Anterior cingulate cortex (tissue), 58 donors: ENCODE measurements around the gene VANGL1.
"Not testable (repeated sequence)": the region's sequence is repeated elsewhere in the genome, so short reads cannot be mapped to it uniquely, and the experiment has no call there.

Source experiments
- DNase-seq, 58 donors: peaks; one replicate each; lab custom pipeline; 2025; lab: John Stamatoyannopoulos, UW

Gene VANGL1

DNA sequence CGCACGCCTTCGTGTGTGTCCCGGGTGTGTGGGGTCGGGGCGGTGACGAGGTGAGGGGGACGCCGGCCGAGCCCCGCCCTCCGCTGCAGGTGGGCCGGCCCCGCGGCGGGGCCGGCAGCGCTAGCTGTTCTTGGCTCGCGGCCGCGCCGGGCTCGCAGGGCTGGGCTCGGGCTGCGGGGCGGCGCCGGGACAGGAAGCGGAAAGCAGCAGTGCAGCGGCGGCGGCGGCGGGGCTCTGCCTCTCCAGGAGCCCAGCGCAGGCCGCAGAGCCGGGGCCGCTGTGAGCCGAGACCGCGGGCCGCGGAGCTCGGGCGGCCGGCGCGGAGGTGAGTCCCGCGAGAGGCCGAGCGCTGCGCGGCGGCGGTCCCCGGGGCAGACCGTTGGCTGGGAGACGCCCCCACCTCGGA lies at the start of gene VANGL1:
TSS of gene VANGL1 (plus strand) at position 209 of the 406 bp plus-strand sequence. CDS start 9,444 bp downstream, outside the sequence.
- peak in 14 of 58 donors; percentile 7 to 33 (median 17) for DNase-seq

DNA sequence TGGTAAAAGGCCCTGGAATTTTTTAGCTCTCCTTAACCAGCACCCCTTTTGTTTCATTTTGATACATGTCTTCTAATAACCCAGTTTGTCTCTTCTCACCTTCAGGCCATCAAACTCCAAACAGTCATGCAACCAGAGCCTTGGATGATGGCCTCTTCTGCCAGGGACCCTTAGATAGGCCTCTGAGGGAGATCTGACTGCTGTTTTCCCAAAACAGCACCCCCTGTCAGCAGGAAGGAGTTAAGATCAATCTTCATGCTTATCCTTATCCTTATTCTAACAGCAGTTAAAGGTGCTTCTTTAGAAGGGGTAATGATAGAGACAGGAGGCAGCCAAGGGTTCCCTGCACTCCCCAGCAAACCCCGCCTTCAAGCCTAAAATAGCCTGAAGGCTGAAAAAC lies 49.5 kb upstream of the VANGL1 start:
- no peak for DNase-seq

DNA sequence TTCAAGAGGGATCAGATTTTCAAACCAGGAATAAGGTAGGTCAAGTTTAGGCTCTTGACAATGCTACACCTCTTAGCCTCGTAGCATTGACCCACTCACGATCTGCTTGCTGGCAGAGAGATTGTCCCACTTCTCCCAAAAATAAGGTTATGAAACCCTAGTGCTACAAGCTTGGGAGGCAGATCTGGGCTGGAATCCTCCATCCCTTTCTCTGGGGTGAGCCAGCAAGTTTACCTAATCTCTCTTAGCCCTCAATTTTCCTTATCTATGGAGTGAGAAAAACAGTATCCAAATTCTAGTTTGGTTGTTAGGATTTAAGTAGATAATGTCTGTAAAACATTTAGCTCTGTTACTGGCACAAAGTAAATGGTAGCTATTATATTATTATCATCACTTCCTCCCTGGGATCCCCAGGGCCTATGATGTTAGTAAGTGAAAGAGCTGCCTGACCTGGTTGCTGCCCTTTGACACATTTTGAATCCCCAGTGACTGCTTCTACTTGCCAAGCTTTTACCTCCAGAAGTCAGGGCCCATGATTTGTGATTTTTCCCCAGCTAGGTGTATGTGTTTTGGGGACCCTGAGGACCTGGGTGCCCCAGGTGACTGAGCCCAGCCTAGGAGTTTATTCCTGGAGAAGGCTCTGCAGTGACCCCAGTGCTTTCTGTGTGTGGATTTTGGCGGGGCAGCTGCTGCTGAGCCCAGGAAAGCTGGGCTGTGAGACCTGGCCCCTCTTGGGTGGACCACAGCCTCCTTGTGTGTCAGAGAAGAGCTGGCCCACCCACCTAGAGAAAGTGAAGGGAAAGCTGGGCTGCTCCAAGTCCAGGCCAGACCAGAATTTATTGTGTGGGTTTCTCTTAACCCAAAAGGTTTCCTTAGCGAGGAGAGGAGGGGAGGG lies 48.2 kb upstream of the VANGL1 start:
- no peak for DNase-seq

DNA sequence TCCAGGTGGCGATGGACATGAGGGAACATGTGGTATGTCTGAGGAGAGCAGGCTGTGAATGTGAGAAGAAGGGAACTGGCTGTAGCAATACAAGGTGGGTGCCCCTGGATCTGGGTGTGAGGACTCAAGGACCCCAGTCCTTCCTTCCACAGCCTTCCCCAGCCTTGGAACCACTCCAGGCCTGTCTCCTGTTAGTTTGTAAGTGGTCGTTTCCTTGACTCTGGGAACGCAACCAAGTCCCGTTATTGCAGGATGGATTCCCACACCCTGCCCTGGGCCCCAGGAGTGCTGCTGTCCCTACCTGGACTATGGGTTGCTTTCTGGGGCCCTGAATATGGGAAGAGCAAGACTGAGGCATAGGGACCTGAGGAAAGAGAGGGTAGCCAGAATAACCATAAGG lies 47.2 kb upstream of the VANGL1 start:
- DNase-seq, result no peak

DNA sequence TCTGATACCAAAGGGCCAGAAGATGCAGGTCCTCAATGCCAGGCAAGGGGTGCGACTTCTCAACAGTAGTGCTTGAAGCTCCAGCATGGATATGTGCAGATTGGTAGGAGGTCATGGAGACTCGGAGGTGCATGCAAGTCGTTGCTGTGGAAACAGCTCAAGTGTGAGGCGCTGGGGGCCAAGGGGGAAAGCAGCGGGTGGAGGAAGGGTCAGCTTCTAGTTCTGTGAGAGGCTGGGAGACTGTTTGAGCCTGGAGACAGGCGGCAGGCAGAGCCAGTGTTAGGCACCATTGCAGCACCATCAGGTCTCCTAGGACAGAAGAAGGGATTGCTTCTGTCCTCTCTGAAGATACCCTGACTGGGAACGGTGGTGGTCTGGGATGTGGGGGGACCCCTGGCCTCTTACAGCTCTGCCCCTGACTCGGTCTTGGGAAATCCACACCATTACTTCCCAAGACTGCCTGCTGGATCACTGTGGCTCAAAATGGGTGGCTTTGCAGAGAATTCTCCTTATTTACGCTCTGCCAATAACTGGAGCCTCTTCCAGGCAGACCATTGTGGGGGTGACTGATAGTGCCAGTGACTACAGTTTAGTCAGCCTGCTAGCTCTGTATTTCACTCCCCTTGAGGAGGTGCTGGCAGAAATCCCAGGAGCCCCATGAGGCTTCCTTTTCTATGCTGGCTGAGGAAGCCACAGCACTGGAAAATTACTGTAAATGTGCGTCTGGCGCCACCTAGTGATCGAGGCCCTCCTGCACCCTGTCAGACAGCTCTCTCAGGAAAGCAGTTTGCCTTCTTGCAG lies 46.3 kb upstream of the VANGL1 start:
- DNase-seq, result peak; percentile 3 to 91 (median 73)

DNA sequence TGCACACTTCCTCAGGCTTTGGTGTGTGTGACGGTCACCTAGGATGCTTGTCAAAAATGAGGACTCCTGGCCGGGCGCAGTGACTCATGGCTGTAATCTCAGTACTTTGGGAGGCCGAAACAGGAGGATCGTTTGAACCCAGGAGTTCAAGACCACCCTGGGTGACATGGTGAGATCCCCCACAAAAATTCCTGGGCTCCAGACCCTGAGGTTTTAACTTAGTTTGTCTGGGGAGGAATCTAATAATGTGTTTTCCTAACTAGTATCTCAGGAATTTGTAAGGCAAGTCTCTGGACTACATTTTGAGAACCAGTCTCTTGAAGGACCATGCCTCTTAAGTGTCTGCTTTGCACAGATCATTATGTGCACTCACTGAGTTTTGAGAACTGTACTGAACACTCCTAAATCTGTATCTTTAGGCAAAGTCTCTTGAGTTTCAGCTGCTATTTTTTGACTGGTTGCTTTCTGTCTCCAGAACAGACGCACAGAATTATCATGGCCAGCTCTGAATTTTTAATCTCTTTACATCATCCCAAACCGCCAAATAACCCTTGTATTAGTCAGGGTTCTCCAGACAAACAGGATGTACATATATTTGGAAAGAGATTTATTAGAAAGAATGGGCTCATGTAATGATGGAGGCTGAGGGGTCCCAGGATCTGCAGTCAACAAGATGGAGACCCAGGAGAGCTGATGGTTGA lies 45.5 kb upstream of the VANGL1 start:
- DNase-seq, result no peak

DNA sequence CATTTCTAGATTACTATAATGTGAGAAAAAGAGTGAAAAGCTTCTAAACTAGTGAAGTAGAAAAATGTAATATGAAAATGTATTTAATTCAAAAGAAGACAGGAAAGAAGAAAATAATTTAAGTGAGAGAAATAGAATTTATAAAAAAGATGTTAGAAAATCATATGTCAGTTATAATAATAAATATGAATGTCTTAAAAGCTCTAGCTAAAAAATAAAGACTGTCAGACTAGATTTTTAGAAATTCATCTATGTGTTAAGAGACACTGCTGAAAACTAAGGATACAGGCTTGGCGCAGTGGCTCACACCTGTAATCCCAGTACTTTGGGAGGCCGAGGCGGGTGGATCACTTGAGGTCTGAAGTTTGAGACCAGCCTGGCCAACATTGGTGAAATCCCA lies 37.3 kb upstream of the VANGL1 start:
- DNase-seq, result no peak

DNA sequence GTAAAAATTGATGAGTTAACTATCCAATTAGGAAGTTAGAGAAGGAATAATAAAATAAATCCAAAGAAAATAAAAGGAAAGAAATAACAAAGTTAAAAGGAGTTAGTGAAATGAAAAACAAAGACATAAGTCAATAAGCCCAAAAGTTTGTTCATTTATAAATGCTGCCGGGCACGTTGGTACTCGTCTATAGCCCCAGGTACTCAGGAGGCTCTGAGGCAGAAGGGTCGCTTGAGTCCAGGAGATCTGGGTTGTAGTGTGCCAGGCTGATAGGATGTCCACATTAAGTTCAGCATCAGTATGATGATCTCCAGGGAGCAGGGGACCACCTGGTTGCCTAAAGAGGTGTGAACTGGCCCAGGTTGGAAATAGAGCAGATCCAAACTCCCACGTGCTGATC lies 35.5 kb upstream of the VANGL1 start:
- DNase-seq, result no peak

DNA sequence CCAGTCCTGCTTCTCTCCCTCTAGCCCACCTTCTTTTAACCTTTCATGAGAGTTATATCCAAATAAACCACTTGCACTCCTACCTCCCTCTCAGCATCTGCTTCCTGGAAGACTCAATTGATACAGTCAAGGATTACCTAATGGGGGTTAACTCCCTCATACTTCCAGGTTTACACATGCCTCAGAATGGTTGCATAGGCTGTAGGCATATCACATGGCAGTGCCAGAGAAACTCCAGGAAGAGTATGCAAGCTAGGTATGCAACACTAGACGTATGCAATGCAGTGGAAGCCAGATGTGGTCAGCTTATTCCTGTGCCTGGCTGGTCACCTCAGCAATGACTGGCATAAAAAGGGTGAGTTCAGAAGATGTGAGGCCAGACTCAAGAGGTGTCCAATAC lies 32.7 kb upstream of the VANGL1 start:
- DNase-seq, result no peak

DNA sequence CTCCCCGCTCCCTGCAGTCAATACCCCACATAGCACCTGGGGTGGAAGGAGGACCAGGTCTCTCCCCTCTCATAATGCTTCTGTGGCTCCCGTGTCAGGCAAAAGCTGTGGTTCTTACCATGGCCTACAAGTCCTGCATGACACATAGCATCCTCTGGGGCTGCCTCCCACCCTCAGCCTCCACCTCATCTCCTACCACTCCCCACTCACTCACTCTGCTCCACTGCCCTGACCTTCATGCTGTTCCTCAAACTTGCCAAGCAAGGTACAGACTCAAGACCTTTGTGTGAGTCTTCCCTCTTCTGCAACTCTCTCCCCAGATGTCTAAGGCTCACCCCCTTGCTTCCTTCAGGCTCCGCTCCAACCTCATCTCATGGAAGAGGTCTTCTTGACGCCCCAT lies 28.0 kb upstream of the VANGL1 start:
- DNase-seq, result no peak

DNA sequence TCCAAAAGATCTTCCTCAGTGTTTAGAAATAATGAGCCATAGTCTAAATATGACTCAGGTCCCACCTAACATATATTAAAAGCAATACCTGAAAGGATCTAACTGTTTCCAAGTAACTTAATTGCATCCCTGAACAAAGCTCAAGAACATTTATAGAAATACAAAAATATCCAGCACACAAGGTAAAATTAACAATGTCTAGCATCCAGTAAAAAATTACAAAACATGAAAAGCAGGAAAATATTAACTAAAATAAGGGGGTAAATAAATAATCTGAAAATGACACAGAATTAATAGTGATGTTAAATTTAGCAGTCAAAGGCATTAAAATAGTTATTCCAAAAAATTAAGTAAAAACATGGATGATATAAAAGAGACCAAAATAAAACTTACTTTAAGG lies 21.3 kb upstream of the VANGL1 start:
- no peak for DNase-seq

DNA sequence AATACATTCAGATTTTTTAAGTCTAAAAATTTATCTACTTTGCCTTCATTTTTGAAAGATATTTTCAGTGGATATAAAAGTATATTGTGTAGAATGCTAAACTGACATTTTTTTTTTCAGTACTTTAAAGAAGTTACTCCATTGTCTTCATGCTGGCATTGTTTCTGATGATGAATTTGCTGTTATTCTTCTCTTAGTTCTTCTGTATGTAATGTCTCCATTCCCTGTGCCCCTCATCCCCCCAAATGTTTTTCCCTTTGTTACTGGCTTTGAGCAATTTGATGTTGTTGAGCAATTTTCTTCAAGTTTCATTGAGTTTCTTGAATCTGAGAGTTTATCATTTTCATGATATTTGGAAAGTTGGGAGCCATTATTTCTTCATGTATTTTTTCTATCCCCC lies 20.8 kb upstream of the VANGL1 start:
- DNase-seq, result no peak

DNA sequence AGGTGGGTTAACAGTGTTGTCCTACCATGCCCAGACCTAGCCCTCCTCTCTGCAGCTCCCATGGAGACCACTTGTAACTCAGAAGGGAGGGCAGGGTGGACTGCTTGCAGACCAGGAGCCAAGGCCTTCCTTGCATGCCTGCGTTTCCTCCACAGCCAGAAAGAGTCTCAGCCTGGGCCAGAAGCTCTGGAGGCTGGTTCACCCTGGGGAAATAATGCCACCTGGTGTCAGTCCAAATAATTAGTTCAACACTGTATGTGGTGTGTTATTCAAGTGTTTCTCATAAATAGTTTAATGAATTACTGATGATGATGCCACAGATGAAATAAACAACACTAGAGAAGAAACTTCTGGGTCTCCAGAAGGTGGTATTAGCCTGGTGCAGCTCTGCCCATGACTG lies 16.9 kb upstream of the VANGL1 start:
- DNase-seq, result no peak

DNA sequence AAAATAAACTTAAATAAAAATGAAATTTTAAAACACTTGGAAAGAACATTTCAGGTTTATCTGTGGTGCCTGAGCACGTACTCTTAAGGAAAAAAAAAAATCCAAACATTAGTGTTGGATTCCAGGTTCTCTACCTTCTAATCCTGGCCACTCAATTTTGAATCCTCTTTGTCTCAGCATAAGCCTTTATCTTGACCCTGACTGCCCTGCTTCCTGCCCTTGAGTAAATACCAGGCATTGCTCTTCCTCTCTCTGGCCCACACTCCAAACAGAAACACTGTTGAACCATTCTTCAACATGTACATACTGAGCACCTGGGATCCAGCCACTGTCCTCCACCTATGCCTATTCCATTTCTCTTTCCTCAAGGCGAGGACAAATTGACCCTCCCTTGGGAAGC lies 11.4 kb upstream of the VANGL1 start:
- DNase-seq, result no peak

DNA sequence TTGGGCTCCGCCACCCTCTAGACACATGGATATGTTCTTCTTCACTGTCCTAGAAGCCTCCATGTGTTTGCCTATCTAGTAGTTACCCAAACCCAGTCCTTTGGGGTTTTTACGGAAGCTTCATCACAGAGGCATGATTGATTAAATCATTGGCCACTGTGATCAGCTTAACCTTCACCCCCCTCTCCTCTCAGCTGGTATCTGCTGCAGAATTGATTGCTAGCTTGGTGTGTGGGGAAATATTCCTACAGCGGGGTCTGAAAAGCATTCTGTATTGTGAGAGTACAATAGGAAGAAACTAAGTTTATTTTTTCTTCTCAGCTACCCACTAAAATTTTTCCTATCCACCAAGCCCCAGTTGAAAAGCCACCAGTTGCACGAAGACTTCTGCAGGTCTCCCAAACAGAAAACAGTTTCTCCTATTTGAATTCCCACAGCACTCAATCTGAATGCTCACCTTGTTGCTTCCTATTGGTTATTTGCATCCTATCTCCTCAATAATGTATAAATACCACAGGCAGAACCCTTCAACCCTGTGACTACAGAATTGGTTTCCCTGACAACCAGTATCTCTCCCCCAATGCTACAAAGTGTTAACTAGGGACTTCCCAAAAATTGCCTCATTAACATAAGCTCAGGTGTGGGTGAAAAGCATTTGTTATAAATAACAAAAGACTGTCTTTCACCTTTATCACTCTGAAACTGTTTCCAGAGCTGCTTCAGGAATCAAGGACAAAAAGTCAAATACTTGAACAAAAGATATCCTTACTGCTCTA lies 9.3 kb upstream of the VANGL1 start:
- DNase-seq, result no peak

DNA sequence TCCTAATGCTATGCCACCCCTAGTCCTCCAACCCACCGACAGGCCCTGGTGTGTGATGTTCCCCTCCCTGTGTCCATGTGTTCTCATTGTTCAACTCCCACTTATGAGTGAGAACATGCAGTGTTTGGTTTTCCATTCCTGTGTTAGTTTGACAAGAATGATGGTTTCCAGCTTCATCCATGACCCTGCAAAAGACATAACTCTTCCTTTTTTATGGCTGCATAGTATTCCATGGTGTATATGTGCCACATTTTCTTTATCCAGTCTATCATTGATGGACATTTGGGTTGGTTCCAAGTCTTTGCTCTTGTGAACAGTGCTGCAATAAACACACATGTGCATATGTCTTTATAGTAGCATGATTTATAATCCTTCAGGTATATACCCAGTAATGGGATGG lies 8.2 kb upstream of the VANGL1 start:
- not testable (repeated sequence) for DNase-seq

DNA sequence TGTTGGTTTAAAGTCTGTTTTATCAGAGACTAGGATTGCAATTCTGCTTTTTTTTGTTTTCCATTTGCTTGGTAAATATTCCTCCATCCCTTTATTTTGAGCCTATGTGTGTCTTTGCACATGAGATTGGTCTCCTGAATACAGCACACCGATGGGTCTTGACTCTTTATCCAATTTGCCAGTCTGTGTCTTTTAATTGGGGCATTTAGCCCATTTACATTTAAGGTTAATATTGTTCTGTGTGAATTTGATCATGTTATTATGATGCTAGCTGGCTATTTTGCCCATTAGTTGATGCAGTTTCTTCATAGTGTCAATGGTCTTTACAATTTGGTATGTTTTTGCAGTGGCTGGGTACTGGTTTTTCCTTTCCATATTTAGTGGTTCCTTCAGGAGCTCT lies 4.5 kb upstream of the VANGL1 start:
- not testable (repeated sequence) for DNase-seq

DNA sequence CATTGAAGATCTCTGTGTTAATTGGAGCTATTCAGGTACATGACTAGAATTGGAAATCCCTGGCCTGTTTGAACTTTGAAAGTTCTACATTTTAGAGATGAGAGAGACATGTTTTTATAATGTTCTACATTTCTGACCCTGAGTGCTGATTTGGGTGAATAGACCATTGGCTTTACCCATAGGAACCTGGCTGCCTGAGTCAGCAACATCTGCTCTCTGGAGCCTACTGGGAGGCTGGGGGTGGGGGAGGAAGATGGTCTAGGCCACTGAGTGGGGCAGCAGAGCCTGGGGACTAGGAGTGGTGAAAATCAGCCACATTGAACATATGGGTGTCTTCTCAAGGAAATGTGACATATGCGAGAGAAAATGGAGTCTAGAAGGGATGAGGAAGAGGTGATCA lies 1.4 kb upstream of the VANGL1 start:
- DNase-seq, result no peak

DNA sequence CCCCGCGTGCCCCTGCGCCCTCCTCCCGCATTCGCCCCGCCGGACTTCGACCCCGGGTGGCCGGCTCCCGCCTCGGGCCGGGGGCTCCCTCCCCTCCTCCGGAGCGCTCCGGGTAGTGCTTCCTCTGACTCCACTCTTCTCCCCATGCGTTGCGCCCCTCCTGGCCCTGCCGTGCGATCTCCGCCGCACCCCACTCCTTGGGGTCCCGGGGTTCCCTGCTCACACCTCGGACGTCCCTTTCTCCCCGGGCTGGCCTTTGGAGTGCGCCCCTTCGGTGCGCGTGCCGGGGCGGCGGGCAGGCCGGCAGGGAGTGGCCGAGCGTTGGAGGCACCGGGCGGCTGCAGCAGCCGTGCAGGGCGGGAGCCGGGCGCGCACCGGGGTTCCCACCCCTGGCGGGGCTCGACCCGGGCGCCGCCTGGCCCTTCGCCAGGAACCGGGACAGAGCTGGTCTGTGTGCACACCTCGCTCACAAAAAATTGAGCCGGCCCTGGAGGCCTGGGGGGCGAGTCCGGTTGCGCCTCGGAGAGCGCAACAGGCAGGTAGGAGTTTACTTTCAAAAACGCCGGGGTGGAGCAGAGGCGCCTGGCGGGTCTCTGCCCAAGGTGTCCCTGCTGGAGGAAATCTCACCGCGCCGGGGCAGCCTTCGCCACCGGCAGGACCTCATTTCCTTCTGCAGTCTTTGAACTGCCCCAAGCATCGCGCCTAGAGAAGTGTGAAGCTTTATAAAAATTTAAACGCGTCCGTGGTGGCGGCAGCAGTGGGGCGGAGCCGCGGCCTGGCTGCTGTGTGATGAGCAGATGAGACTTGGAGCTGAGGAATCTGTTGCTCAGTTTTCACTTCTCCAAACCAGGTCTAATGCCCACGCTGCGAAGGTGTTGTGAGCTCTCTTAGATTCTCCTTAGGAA lies 650 bp downstream of the VANGL1 start:
- peak in 15 of 58 donors; percentile 7 to 32 (median 14) for DNase-seq
